ENCODE results near the gene ABTB2. TPM values are rescaled to one million over a fixed set of nuclear protein-coding genes. Genes with fewer than 3 reads are reported as not detected.

ABTB2 gene
- total RNA-seq, 1 experiment from 2014 or later: 5.5 TPM

DNA sequence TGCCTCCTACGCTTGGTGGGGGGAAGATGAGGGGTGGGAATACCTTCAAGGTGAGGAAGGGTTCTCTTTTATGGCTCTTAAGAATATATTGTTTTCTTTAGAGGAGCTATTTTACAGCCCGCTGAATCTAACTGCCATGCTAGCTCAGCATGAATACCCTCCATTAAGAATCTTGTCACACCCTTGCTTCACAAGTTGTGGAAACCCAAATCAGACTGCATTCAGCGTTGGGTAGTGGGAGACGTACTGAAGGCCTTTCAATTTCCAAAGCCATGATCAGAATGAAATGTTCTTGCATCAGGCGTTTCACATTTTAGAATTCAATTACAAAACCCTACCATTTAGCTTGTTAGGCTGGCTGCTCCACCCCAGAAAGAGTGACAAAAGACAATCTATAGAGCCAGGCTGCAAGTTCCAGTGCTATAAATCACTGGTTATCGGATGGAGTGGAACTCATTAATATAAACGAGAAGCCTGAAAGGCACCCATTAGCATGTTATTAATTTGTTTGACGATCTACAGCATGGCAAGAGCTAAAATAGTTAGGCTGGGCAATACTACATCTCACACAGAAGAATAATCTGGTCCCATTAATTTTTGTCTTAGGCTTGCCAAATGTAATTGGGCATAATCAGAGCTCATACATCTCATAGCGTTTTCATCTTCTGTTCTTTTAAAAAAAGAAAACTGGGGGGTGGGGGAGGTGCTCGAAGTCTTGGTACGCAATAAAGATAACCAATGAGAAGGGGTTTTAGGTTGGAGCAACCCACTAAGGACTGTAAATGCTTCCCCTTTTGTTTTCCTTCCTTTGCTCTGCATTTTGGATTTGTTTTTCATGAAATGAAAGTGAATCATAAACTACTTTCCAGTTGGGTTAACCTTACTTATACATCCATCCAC lies 57.5 kb downstream of the ABTB2 start:
- H3K4me3 Mint-ChIP-seq: no peak overlapping the region
- DNase-seq: no peak
- H3K79me1 ChIP-seq (ENCODE audit: insufficient read depth, low read depth, low read length, poor library complexity, severe bottlenecking): peaks cover 2% of the 10 kb centered on the region
- H3K79me2 ChIP-seq (ENCODE audit: insufficient read depth, low read length): no peaks in the 10 kb centered on the region
- no peaks in the 10 kb centered on the region for H3K9me3 ChIP-seq (ENCODE audit: control insufficient read depth, low read depth, low read length)
- no peaks in the 10 kb centered on the region for H3K9me3 Mint-ChIP-seq
- TF ChIP-seq, protein P1, sequence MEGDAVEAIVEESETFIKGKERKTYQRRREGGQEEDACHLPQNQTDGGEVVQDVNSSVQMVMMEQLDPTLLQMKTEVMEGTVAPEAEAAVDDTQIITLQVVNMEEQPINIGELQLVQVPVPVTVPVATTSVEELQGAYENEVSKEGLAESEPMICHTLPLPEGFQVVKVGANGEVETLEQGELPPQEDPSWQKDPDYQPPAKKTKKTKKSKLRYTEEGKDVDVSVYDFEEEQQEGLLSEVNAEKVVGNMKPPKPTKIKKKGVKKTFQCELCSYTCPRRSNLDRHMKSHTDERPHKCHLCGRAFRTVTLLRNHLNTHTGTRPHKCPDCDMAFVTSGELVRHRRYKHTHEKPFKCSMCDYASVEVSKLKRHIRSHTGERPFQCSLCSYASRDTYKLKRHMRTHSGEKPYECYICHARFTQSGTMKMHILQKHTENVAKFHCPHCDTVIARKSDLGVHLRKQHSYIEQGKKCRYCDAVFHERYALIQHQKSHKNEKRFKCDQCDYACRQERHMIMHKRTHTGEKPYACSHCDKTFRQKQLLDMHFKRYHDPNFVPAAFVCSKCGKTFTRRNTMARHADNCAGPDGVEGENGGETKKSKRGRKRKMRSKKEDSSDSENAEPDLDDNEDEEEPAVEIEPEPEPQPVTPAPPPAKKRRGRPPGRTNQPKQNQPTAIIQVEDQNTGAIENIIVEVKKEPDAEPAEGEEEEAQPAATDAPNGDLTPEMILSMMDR (conservative IDR thresholded peaks at IDR 0.05): no peak
- H3K9ac ChIP-seq (ENCODE audit: extremely low read depth, insufficient read length, low read length): no peak overlapping the region
- no peak overlapping the region for H4K8ac ChIP-seq (replicated peaks; ENCODE audit: insufficient read length, low read depth, low read length)
- H3K14ac ChIP-seq (ENCODE audit: insufficient read depth, low read length): no peak overlapping the region
- no peak overlapping the region for H3K18ac ChIP-seq (ENCODE audit: insufficient read length, low read depth, low read length)
- H4K91ac ChIP-seq (ENCODE audit: insufficient read length, low read depth, low read length): no peak overlapping the region
- H3K4me2 ChIP-seq (ENCODE audit: insufficient read depth, insufficient read length, low read length): no peak overlapping the region
- no peaks in the 10 kb centered on the region for H3K27me3 ChIP-seq (ENCODE audit: insufficient read depth, low read length)
- H4K5ac ChIP-seq (ENCODE audit: insufficient read length, low read depth, low read length): no peak overlapping the region
- no peaks in the 10 kb centered on the region for H4K20me1 ChIP-seq (ENCODE audit: control insufficient read depth, insufficient read depth, insufficient read length)
- no peak overlapping the region for H2BK15ac ChIP-seq (ENCODE audit: low read depth, low read length)
- no peak overlapping the region for H3K27ac ChIP-seq (ENCODE audit: insufficient read length, low read depth, low read length)
- H2BK20ac ChIP-seq (ENCODE audit: low read depth, low read length, poor library complexity, severe bottlenecking): no peak overlapping the region
- no peak overlapping the region for H3K4ac ChIP-seq (ENCODE audit: low read depth, low read length)
- no peak overlapping the region for H2BK5ac ChIP-seq (ENCODE audit: insufficient read length, low read length)
- H2BK12ac ChIP-seq (ENCODE audit: insufficient read length, low read depth, low read length): no peak overlapping the region
- peaks cover 30 to 37% of the 10 kb centered on the region in 2 experiments for H3K4me1 Mint-ChIP-seq
- no peaks in the 10 kb centered on the region for H3K27me3 Mint-ChIP-seq (ENCODE audit: low read depth)
- H3K56ac ChIP-seq (ENCODE audit: insufficient read length, low read depth, low read length): no peak overlapping the region
- no peaks in the 10 kb centered on the region for H3K23me2 ChIP-seq (ENCODE audit: insufficient read length, low read depth, low read length, poor library complexity, severe bottlenecking)
- no peak overlapping the region for H3K23ac ChIP-seq (ENCODE audit: insufficient read length, low read depth, low read length)
- H3K36me3 Mint-ChIP-seq (ENCODE audit: insufficient read depth in 1 of 3, low read depth in 3 of 3): no peaks in the 10 kb centered on the region
- H2AFZ ChIP-seq (ENCODE audit: low read length): no peak overlapping the region
- H3T11ph ChIP-seq (ENCODE audit: low read length): no peak overlapping the region
- H3K4me1 ChIP-seq (ENCODE audit: insufficient read depth, low read length): peaks cover 4% of the 10 kb centered on the region; the same call in 1 of the 2 replicates
- no peak overlapping the region for H2AK5ac ChIP-seq (ENCODE audit: insufficient read length, low read length)
- H2BK120ac ChIP-seq (ENCODE audit: low read depth, low read length, poor library complexity, severe bottlenecking): no peak overlapping the region
- no peak overlapping the region for H3K27ac Mint-ChIP-seq
- WGBS (ENCODE audit: extremely low coverage, insufficient read length, low lambda C conversion rate): no CpG with 5 or more reads among the region's 11 CpGs
